PC-9 (cell line): Measurements from ENCODE around the gene SNX32.

Experiments
- EZH2 ChIP-seq: fragments of 200-600 bp; sonication (generic); IDR thresholded peaks from 2 replicates; pipeline ENCODE4 v1.8.0; 2017; ENCODE audit warnings: antibody characterized with exemption, low read depth
- TF ChIP-seq, protein P1 (sequence below): fragments of 200-600 bp; sonication (generic); conservative IDR thresholded peaks from 2 replicates; pipeline ENCODE4 v1.6.1; 2017; ENCODE audit warnings: mixed run types, antibody characterized with exemption, mild to moderate bottlenecking, moderate library complexity

DNA sequence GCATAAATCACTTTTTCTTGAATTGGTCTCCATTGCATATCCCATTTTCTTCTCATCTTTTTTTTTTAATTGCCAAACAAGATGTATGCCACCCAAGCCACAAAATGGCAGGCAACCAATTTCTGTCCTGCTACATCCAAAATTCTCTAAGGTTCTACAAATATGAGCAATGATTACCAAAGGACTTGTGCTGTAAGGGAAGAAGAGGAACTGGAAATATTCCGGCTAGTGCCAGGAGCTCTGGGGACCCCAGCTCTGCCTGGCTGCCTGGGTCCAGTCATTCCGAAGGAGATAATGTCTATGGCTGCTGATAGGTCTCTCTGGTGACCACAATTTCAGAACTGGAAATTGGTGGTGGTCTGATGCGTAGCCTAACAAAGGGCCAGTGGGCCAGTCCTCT, 17.1 kb upstream of the SNX32 start:
- TF ChIP-seq, protein P1, sequence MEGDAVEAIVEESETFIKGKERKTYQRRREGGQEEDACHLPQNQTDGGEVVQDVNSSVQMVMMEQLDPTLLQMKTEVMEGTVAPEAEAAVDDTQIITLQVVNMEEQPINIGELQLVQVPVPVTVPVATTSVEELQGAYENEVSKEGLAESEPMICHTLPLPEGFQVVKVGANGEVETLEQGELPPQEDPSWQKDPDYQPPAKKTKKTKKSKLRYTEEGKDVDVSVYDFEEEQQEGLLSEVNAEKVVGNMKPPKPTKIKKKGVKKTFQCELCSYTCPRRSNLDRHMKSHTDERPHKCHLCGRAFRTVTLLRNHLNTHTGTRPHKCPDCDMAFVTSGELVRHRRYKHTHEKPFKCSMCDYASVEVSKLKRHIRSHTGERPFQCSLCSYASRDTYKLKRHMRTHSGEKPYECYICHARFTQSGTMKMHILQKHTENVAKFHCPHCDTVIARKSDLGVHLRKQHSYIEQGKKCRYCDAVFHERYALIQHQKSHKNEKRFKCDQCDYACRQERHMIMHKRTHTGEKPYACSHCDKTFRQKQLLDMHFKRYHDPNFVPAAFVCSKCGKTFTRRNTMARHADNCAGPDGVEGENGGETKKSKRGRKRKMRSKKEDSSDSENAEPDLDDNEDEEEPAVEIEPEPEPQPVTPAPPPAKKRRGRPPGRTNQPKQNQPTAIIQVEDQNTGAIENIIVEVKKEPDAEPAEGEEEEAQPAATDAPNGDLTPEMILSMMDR: no peak
- TF ChIP-seq EZH2: no peak
